GM12865 (cell line): ENCODE measurements around the gene ARHGEF39.

Experiments
- DNase-seq: peaks from one replicate; pipeline ENCODE4 v3.0.0; 2010; ENCODE audit warnings: low read depth
- H3K4me3 ChIP-seq: 2 replicates; pipeline ENCODE4 v1.5.1; 2011; ENCODE audit warnings: mild to moderate bottlenecking, low read depth, low read length, control low read depth
- CTCF ChIP-seq: IDR thresholded peaks from 2 replicates; pipeline ENCODE4 v1.5.1; 2011; ENCODE audit warnings: low read length, control low read depth, low read depth, inconsistent platforms; ENCODE audit not compliant: insufficient read depth; ENCODE audit errors: missing control alignments

ARHGEF39 gene

GRCh38 chr9:35629597-35629996 lies 35.4 kb downstream of the ARHGEF39 start:
- no peak for DNase-seq
- TF ChIP-seq CTCF, result no peak
- H3K4me3 ChIP-seq, result no peak overlapping the region

GRCh38 chr9:35628389-35628991 lies 36.5 kb downstream of the ARHGEF39 start:
- no peak for DNase-seq
- no peak overlapping the region for H3K4me3 ChIP-seq
- TF ChIP-seq CTCF, result no peak

GRCh38 chr9:35627575-35627974 lies 37.4 kb downstream of the ARHGEF39 start:
- TF ChIP-seq CTCF, result no peak
- DNase-seq, result no peak
- H3K4me3 ChIP-seq, result no peak overlapping the region

- no peak overlapping the region for H3K4me3 ChIP-seq
- no peak for TF ChIP-seq CTCF
- peak; percentile 64 for DNase-seq
These were observed 45.2 kb downstream of the ARHGEF39 start for GRCh38 chr9:35619800-35620158.

- peak; percentile 80 for DNase-seq
- no peak for TF ChIP-seq CTCF
- peak overlapping the region; percentile 65 for H3K4me3 ChIP-seq
These were observed 45.9 kb downstream of the ARHGEF39 start for GRCh38 chr9:35618854-35619799.

DNA sequence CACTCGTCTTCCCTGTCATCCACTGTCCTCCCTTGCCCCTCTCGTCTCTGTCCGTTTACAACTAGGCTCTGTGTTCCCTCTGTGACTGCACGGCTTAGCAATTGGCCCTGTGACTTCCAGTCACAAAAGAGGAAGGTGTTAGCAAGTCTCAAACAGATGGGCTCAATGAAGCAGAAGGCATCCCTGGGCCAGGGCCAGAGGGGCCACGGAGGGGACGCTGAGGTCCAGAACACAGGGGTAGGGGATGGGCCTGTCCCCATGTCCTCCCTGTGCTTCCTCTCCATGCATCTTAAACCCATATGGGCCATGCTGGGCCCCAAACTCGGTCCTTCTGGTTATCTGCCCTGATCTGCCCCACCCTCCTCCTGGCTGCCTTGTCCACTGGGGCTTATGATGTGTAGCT lies 46.7 kb downstream of the ARHGEF39 start, which contains the start of gene CD72:
CD72 (minus strand) TSS at position 89 of the 403 bp plus-strand sequence. CDS start 110 bp downstream, outside the sequence.
- no peak for DNase-seq
- H3K4me3 ChIP-seq, result peak within 1 kb of the TSS; percentile 65
- no peak for TF ChIP-seq CTCF
